ENCODE data around the gene PYCR2.

DNA sequence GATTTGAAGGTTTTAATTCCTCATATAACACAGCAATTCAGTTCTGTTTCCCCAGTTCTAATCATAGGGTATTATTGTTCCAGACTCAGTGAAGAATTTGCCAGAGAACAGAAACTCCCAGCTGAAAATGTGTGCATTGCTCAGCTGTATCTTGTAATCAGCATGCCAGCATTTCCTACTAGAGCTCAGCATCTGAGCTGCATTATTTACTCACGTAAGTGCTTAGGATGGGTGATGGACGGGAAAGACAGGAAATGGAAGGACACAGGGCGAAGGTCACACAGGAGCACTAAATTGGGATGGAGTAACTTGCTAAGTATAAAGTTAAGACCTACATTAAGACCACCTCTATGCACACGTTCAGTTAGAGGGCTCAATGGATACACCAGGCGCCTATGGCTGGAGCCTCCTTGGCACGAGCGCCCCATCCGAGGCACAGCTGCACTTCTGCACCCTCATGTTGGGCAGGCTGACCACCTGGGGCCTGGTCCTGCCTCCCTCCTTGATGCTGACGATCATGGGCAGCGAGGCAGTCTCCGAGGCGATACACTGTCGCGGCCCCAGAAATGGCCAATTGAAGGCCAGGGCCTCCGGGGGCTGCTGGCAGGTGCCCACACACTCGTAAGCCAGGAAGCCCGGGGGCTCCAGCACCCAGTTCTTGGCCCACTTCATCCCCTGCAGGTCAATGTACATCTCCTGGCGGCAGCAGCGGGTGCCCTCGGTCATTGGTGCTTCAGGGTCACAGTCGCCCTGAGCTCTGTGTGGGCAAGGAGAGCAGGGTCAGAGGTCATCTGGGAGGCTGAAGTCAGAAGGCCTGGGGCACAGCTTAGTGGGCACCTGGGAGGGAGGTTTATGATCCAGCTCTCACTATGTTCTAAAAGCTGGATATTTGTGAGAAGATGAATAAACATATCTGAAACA lies 13.3 kb upstream of the PYCR2 start:
- no peak for TF ChIP-seq CTCF (IDR thresholded peaks at IDR 0.05)
- TF ChIP-seq POLR2A (IDR thresholded peaks at IDR 0.05) = no peak
